Left lung (tissue), 10 donors: ENCODE data around the gene FBXW12. TPM values are rescaled to one million over a fixed set of nuclear protein-coding genes. Genes with fewer than 3 reads are reported as not detected.

Experiments used
- ATAC-seq: fragments of 200-7000 bp; cut with Tn5 transposase; one replicate; pipeline ENCODE4 v1.9.1; 2020; ENCODE audit warnings: moderate library complexity
- DNase-seq, 4 donors: peaks; one replicate each; pipeline ENCODE4 v3.0.0-alpha.2; 2013 to 2020
- H3K27ac ChIP-seq, 2 donors: fragments of 200-600 bp; sonication (generic) in 1 of 2; one replicate each; pipeline versions ENCODE4 v1.5.0 to v1.8.0; 2020 to 2021
- H3K27me3 ChIP-seq, 2 donors: fragments of 200-600 bp; sonication (generic) in 1 of 2; one replicate each; pipeline versions ENCODE4 v1.5.0 to v1.8.0; 2020 to 2021
- H3K36me3 ChIP-seq, 2 donors: fragments of 200-600 bp; sonication (generic) in 1 of 2; one replicate each; pipeline versions ENCODE4 v1.5.0 to v1.8.0; 2020 to 2021
- H3K4me1 ChIP-seq, 2 donors: fragments of 200-600 bp; one replicate each; pipeline ENCODE4 v1.8.0; 2021
- H3K4me3 ChIP-seq, 2 donors: fragments of 200-600 bp; sonication (generic) in 1 of 2; one replicate each; pipeline versions ENCODE4 v1.5.0 to v1.8.0; 2020 to 2021; ENCODE audit warnings: mild to moderate bottlenecking in 1 of 2
- H3K9me3 ChIP-seq, 2 donors: fragments of 200-600 bp; sonication (generic) in 1 of 2; one replicate each; pipeline versions ENCODE4 v1.5.0 to v1.8.0; 2020 to 2021
- CTCF ChIP-seq, 2 donors: fragments of 200-600 bp; sonication (generic) in 1 of 2; IDR thresholded peaks; one replicate each; pipeline versions ENCODE4 v1.5.0 to v1.8.0; 2021; ENCODE audit warnings: antibody characterized with exemption in 2 of 2
- intact Hi-C, 2 donors: fragments of 100-400 bp; cut with DNase I; formaldehyde crosslinking; loops; one replicate each; pipeline versions ENCODE4 v1.11.2 to v1.14.2; 2022
- polyA plus RNA-seq, 6 donors: library from polyadenylated mRNA; unstranded; fragments of 120-200 nt; gene quantifications; one replicate each; pipeline ENCODE4 v1.2.1, GENCODE V29; 2013; ENCODE audit not compliant: insufficient read length in 6 of 6
- total RNA-seq, 2 donors: library from RNA; stranded (reverse); fragmentation: NEBNext Ultra II Directional; extraction: Animal tissue kit (Norgen Biotek cat#: 25700); gene quantifications; one replicate each; pipeline ENCODE4 v1.2.1, GENCODE V29; 2021
- donor health status: DM: no; HTN: yes; CAD: no.
- donor health status: DM: no; HTN: no; CAD: no.

The FBXW12 gene
- total and polyA plus RNA-seq, 8 donors, result 0.24 to 0.44 (median 0.37) TPM; not detected in 2

DNA sequence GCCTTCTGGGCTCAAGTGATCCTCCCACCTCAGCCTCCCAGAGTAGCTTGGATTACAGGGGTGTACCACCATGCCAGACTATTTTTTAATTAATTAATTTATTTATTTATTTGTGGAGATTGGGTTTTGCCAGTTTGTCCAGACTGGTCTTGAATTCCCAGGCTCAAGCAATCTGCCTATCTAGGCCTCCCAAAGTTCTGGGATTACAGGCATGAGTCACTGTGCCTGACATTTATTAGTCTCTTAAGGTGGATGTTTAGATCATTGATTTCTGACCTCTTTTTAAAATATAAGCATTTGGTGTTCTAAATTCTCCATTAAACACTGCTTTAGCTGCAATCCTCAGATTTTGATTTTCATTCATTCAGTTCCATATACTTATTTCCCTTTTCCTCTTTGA lies 15.6 kb downstream of the FBXW12 start:
- no peaks in the 10 kb centered on the region for H3K36me3 ChIP-seq
- no peak for DNase-seq
- peaks cover 0 to 2% of the 10 kb centered on the region in 2 donors for H3K9me3 ChIP-seq
- H3K27me3 ChIP-seq, result no peaks in the 10 kb centered on the region
- no peak for TF ChIP-seq CTCF (IDR thresholded peaks at IDR 0.05)
- no peaks in the 10 kb centered on the region for H3K4me1 ChIP-seq
- no peak overlapping the region for H3K4me3 ChIP-seq
- ATAC-seq, result no peak
- no peak overlapping the region for H3K27ac ChIP-seq
- intact Hi-C loops, result no loop called here

- Histone ChIP-seq H3K4me1 (no peaks in the 10 kb centered on the region), H3K27ac (no peak overlapping the region), H3K27me3 (no peaks in the 10 kb centered on the region), H3K4me3 (no peak overlapping the region), H3K9me3 (peaks cover 0 to 2% of the 10 kb centered on the region in 2 donors), H3K36me3 (no peaks in the 10 kb centered on the region)
- intact Hi-C loops, result no loop called here
- ATAC-seq (no peak), DNase-seq (no peak)
- TF ChIP-seq CTCF (IDR thresholded peaks at IDR 0.05), result no peak
Measured at GRCh38 chr3:48388966-48389365, 16.9 kb downstream of the FBXW12 start.

- no peak overlapping the region for H3K27ac ChIP-seq
- no peak overlapping the region for H3K4me3 ChIP-seq
- DNase-seq, result no peak
- peaks cover 0 to 10% of the 10 kb centered on the region in 2 donors for H3K4me1 ChIP-seq
- ATAC-seq, result no peak
- H3K36me3 ChIP-seq, result no peaks in the 10 kb centered on the region
- intact Hi-C loops, result no loop called here
- no peaks in the 10 kb centered on the region for H3K9me3 ChIP-seq
- TF ChIP-seq CTCF (IDR thresholded peaks at IDR 0.05), result no peak
- no peaks in the 10 kb centered on the region for H3K27me3 ChIP-seq
Measured at GRCh38 chr3:48394391-48394790, 22.4 kb downstream of the FBXW12 start.

DNA sequence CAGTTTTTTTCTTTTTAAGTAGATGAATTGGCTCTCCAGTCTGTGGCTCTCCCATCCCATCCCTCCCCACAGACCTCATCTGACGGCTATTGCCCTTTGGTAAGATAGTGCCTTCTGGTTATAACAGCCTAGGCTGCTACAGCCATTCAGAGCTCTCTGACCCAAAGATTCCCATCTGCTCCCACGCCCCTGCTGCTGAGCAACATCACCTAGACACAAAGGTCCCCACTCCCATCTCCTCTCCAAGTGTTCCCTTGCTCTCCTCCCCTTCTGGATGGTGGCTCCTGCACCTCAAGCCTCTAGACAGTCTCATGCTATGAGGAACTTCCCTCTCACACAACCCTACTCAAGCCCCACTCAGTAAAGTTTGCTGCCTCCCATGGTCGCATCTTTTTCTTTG lies 23.7 kb downstream of the FBXW12 start:
- no peaks in the 10 kb centered on the region for H3K36me3 ChIP-seq
- no peak overlapping the region for H3K27ac ChIP-seq
- H3K27me3 ChIP-seq, result no peaks in the 10 kb centered on the region
- H3K4me3 ChIP-seq, result no peak overlapping the region
- DNase-seq (no peak), ATAC-seq (no peak)
- intact Hi-C loops, result no loop called here
- peaks cover 0 to 10% of the 10 kb centered on the region in 2 donors for H3K4me1 ChIP-seq
- no peaks in the 10 kb centered on the region for H3K9me3 ChIP-seq
- TF ChIP-seq CTCF (IDR thresholded peaks at IDR 0.05), result no peak

DNA sequence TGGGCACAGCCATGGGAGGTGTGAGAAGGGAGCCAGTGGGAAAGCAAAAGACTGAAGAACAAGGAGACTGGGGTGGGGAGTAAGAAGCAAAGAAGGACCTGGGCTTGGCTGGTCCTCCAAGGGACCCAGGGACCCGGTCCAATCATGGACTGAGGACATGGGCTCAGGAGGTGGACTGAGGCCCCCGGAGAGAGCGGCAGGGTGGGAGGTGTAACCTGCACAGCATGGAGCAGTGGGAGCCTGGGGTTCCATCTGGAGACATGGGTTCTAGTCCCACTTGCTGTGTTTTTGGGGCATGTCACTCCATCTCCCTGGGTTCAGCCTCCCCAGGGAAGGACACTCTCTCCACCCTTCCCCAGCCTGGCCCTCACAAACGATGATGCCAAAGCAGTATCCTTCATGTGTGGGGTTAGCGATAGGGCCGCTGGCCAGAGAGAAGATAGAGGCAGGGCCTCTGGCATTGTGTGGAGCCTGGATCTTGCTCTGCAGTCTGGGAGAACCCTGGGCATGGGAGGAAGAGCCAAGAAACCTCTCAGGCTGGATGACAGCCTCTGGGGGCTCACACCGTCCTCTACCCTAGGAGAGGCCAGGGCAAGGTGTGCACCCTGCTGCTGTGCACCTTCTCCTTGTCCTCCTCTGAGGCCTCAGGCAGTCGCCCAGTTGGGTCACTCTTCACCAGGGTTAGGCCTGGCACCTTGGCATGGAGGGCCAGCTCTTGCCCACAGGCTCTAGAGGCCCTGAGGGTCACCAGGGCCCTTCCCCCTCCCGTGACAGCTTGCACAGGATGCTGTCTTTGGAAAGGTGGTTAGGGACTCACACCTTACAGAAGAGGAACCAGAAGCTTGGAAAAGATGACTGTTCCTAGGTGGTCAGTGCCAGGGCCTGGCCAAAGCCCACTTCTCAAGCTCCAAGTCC lies 26.0 kb downstream of the FBXW12 start:
- DNase-seq (peak in 1 of 4 donors; percentile 59), ATAC-seq (no peak)
- Histone ChIP-seq H3K4me3 (no peak overlapping the region), H3K36me3 (no peaks in the 10 kb centered on the region), H3K4me1 (peaks cover 0 to 10% of the 10 kb centered on the region in 2 donors), H3K9me3 (no peaks in the 10 kb centered on the region), H3K27me3 (no peaks in the 10 kb centered on the region), H3K27ac (peak overlapping the region in 1 of 2 donors; percentile 5)
- TF ChIP-seq CTCF (IDR thresholded peaks at IDR 0.05), result no peak
- intact Hi-C loops, result no loop called here
